Measurements from ENCODE around the gene PIK3R5. TPM values are rescaled to one million over a fixed set of nuclear protein-coding genes. Genes with fewer than 3 reads are reported as not detected.
A peak's percentile ranks its signal among the peaks of the same experiment; 100 is the strongest.

Gene PIK3R5
- total RNA-seq, 1 donor from 2014 or later, result 42.0 TPM

DNA sequence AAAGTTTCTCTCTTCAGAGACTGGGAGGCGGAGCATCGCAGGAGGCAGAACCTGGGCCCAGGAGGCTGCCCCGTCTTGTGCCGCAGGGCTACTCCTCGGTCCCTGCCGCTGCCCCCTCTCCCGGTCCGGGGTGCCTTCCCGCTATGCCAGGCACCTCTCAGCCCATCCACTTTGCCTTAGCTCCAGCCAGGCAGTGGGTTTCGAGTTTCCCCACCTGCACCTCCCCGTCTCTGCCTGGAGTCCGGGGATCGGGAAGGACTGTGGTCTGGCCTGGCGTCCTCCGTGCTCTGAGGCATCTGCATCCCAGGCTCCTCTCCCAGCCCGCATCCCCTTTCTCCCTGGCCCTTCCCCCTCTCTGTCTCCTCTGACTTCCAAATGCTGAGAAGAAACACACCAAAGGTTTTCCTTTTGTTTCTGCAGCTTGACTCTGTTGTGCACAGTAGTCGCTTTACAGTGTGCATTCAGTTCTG, 71.3 kb downstream of the PIK3R5 start:
- H3K4me1 ChIP-seq, result peaks cover 0 to 4% of the 10 kb centered on the region in 2 donors
- H3K27ac ChIP-seq, result no peak overlapping the region
- TF ChIP-seq, protein P1, sequence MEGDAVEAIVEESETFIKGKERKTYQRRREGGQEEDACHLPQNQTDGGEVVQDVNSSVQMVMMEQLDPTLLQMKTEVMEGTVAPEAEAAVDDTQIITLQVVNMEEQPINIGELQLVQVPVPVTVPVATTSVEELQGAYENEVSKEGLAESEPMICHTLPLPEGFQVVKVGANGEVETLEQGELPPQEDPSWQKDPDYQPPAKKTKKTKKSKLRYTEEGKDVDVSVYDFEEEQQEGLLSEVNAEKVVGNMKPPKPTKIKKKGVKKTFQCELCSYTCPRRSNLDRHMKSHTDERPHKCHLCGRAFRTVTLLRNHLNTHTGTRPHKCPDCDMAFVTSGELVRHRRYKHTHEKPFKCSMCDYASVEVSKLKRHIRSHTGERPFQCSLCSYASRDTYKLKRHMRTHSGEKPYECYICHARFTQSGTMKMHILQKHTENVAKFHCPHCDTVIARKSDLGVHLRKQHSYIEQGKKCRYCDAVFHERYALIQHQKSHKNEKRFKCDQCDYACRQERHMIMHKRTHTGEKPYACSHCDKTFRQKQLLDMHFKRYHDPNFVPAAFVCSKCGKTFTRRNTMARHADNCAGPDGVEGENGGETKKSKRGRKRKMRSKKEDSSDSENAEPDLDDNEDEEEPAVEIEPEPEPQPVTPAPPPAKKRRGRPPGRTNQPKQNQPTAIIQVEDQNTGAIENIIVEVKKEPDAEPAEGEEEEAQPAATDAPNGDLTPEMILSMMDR (IDR thresholded peaks at IDR 0.05), result no peak
- H3K9me3 ChIP-seq, result no peaks in the 10 kb centered on the region
- no peaks in the 10 kb centered on the region for H3K27me3 ChIP-seq
- peak in 1 of 2 donors; percentile 58 for DNase-seq (ENCODE audit: low spot score in 2 of 2)
- no peaks in the 10 kb centered on the region for H3K36me3 ChIP-seq
- intact Hi-C loops (cut with DNase I), result loop anchor here (10.0 kb wide), 1 partner anchor 509 kb away; the partner anchor contains the start of gene RPL26
- H3K4me3 ChIP-seq, result peak overlapping the region in 1 of 2 donors; percentile 8

- TF ChIP-seq, protein P1 (IDR thresholded peaks at IDR 0.05), result no peak
- H3K27ac ChIP-seq, result no peak overlapping the region
- H3K9me3 ChIP-seq, result no peaks in the 10 kb centered on the region
- H3K4me1 ChIP-seq, result peaks cover 0 to 4% of the 10 kb centered on the region in 2 donors
- no peaks in the 10 kb centered on the region for H3K27me3 ChIP-seq
- DNase-seq (ENCODE audit: low spot score in 2 of 2), result no peak
- intact Hi-C loops (cut with DNase I), result loop anchor here (10.0 kb wide), 1 partner anchor 509 kb away; the partner anchor contains the start of gene RPL26
- no peak overlapping the region for H3K4me3 ChIP-seq
- no peaks in the 10 kb centered on the region for H3K36me3 ChIP-seq
These were observed 71.8 kb downstream of the PIK3R5 start for GRCh38 chr17:8893621-8894201.

GRCh38 chr17:8893059-8893458, 72.4 kb downstream of the PIK3R5 start:
- no peak for DNase-seq (ENCODE audit: low spot score in 2 of 2)
- Histone ChIP-seq H3K4me1 (peaks cover 0 to 4% of the 10 kb centered on the region in 2 donors), H3K27ac (no peak overlapping the region), H3K9me3 (no peaks in the 10 kb centered on the region), H3K4me3 (no peak overlapping the region), H3K36me3 (no peaks in the 10 kb centered on the region), H3K27me3 (no peaks in the 10 kb centered on the region)
- intact Hi-C loops (cut with DNase I), result loop anchor here (10.0 kb wide), 1 partner anchor 508 kb away; the partner anchor contains the start of gene RPL26
- TF ChIP-seq, protein P1 (IDR thresholded peaks at IDR 0.05), result no peak

DNA sequence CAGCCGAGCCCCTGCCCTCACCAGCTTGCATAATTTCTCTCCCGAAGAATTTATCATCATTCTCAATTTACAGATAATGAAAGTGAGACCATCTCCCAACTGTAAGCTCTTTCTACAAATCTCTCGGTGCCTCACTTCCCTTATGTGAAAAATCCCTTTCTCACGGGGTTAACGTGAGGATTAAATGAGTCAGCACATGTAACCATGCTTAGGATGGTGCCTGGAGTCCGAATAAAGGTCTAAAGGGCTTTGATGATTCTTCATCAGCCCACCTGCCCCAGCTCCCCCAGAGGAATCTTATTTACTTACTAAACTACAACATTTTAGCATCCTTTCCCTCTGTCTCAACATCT, 73.2 kb downstream of the PIK3R5 start:
- Histone ChIP-seq H3K4me1 (peaks cover 0 to 4% of the 10 kb centered on the region in 2 donors), H3K36me3 (no peaks in the 10 kb centered on the region), H3K27me3 (no peaks in the 10 kb centered on the region), H3K27ac (no peak overlapping the region), H3K9me3 (no peaks in the 10 kb centered on the region), H3K4me3 (no peak overlapping the region)
- TF ChIP-seq, protein P1 (IDR thresholded peaks at IDR 0.05), result no peak
- no peak for DNase-seq (ENCODE audit: low spot score in 2 of 2)
- intact Hi-C loops (cut with DNase I), result loop anchor here (10.0 kb wide), 1 partner anchor 508 kb away; the partner anchor contains the start of gene RPL26

DNA sequence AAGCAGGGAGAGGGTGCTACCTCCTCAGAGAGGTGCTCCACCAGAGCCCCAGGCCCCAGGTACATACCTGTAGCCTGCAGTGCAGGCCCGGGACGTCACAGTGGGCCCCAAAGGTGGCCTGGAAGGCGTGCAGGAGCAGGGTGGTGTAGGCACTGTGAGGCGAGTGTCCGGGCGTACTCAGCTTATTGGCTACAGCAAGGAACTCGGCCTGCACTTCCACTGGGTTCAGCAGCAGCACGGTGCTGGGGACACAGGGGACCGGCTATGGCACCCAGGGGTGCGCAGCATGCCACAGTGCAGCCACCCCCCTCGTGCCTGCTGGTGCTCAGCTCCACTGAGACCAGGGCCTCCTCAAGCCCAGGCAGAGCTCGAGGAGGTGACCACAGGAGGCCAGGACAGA, 74.8 kb downstream of the PIK3R5 start:
- no peaks in the 10 kb centered on the region for H3K9me3 ChIP-seq
- no peak for DNase-seq (ENCODE audit: low spot score in 2 of 2)
- TF ChIP-seq, protein P1 (IDR thresholded peaks at IDR 0.05), result no peak
- H3K36me3 ChIP-seq, result no peaks in the 10 kb centered on the region
- H3K27ac ChIP-seq, result no peak overlapping the region
- H3K4me3 ChIP-seq, result no peak overlapping the region
- peaks cover 0 to 4% of the 10 kb centered on the region in 2 donors for H3K4me1 ChIP-seq
- intact Hi-C loops (cut with DNase I), result loop anchor here (10.0 kb wide), 1 partner anchor 506 kb away; the partner anchor contains the start of gene RPL26
- no peaks in the 10 kb centered on the region for H3K27me3 ChIP-seq

All from ascending aorta (tissue), 2 donors.